ENCODE measurements around the gene DPP10. TPM values are rescaled to one million over a fixed set of nuclear protein-coding genes. Genes with fewer than 3 reads are reported as not detected.

Gene DPP10
- total and polyA plus RNA-seq, 10 of the 15 experiments (the other 5 are each of a cell fraction or from before 2014, with no cell fraction given), result not detected

DNA sequence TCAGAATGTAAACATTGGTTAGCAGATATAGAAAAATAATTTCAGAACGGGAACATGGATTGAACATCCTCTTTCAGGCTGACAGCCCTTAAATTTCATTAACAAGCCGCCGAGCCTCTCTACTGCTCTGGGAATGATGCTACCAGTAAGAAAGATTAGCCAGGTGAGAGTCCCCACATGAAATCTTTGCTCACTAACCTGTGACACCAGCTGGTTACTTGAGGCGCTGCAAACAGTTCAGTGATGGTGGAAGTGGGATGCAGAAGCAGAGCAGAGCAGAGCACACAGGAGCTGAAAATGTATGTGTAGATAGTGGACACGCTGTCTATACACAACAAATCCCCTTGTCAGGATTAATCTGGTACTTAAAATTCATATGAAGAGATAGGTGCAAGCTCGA lies 721.1 kb downstream of the DPP10 start:
- no peak for FAIRE-seq
- no peaks in the 10 kb centered on the region; the same call in 2 of the 3 replicates for H3K9me3 ChIP-seq (replicated peaks; ENCODE audit: control insufficient read depth, insufficient read depth, low read length)
- BruUV-seq (replicated peaks), result no TSS peak
- H4K20me1 ChIP-seq (ENCODE audit: control insufficient read depth, insufficient read depth), result no peaks in the 10 kb centered on the region
- no peak for DNase-seq (ENCODE audit: low read depth, low spot score)
- H3K9ac ChIP-seq (ENCODE audit: control insufficient read depth, insufficient read depth, low read length), result no peak overlapping the region
- no peak for ATAC-seq
- CTCF ChIA-PET, result interaction anchor here (1.3 to 1.4 kb wide), 2 partner anchors 14 to 24 kb away, joined by 4 read pairs; no protein-coding TSS in a partner anchor
- no peak for TF ChIP-seq CHD4 (IDR thresholded peaks at IDR 0.05)
- TF ChIP-seq, protein P1, sequence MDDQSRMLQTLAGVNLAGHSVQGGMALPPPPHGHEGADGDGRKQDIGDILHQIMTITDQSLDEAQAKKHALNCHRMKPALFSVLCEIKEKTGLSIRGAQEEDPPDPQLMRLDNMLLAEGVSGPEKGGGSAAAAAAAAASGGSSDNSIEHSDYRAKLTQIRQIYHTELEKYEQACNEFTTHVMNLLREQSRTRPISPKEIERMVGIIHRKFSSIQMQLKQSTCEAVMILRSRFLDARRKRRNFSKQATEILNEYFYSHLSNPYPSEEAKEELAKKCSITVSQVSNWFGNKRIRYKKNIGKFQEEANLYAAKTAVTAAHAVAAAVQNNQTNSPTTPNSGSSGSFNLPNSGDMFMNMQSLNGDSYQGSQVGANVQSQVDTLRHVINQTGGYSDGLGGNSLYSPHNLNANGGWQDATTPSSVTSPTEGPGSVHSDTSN (IDR thresholded peaks at IDR 0.05; ENCODE audit: insufficient replicate concordance, low read depth, low read length), result no peak
- peaks cover 0 to 1% of the 10 kb centered on the region in 2 experiments; a peak in 1 of 4 replicates for H3K27me3 ChIP-seq (replicated peaks in 1 of 2; ENCODE audit: control insufficient read depth in 2 of 2, insufficient read depth in 2 of 2, low read length in 1 of 2)
- SMC1A ChIA-PET (ENCODE audit: uncharacterized antibody, unreplicated experiment), result no interaction called here
- no peak overlapping the region for H2AFZ ChIP-seq (ENCODE audit: control insufficient read depth, low read depth, low read length)
- H3K79me2 ChIP-seq (ENCODE audit: control insufficient read depth, insufficient read depth, low read length), result no peaks in the 10 kb centered on the region
- H3K27ac ChIP-seq (ENCODE audit: control insufficient read depth, insufficient read depth), result no peak overlapping the region
- intact Hi-C loops (cut with micrococcal nuclease; ENCODE audit: unreplicated experiment) (loop anchor here (10.0 kb wide), 1 partner anchor 491 kb away; no protein-coding TSS in a partner anchor), in situ Hi-C loops (cut with MboI) (no loop called here)
- H3K4me3 ChIP-seq, result no peak overlapping the region
- no peaks in the 10 kb centered on the region for H3K4me1 ChIP-seq (ENCODE audit: control insufficient read depth, insufficient read depth, low read length)
- RAD21 ChIA-PET (ENCODE audit: unreplicated experiment), result no interaction called here
- no peaks in the 10 kb centered on the region for H3K36me3 ChIP-seq (ENCODE audit: control insufficient read depth in 2 of 2, insufficient read depth in 2 of 2, low read length in 1 of 2)
- POLR2A ChIA-PET, result no interaction called here
- under 1% methylated on average over 6 of the region's 6 CpGs for WGBS (ENCODE audit: insufficient coverage, insufficient replicate concordance, low lambda C conversion rate, missing lambda C conversion rate)
- H3K4me2 ChIP-seq (ENCODE audit: control insufficient read depth, insufficient read depth), result no peak overlapping the region

DNA sequence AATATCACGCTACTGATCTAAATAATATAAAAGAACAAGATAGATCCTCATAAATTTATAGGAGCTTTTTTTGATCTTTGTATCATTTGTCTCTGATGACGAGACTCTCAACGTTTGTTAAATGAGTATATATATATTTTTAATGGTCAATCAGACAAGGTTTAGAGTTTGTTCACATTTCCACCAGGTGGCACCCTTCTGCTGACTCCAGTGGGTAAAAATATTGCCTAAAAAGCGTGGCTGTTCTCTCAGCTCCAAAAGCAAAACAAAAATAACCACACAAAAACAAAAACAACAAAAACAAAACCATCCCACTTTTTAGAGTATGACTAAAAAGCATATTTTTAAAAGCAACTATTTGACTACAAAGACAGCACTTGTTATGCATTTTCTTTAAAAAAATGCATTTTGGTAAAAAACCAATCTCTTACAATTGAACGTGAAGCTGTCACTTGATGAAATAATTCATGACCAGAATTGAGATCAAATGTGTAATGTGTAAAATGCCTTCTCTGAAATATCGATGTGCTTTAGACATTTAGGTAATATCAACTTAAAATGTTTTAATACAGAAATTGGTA lies 723.2 kb downstream of the DPP10 start:
- H3K4me1 ChIP-seq (ENCODE audit: control insufficient read depth, insufficient read depth, low read length), result no peaks in the 10 kb centered on the region
- no peaks in the 10 kb centered on the region for H4K20me1 ChIP-seq (ENCODE audit: control insufficient read depth, insufficient read depth)
- H3K27me3 ChIP-seq (replicated peaks in 1 of 2; ENCODE audit: control insufficient read depth in 2 of 2, insufficient read depth in 2 of 2, low read length in 1 of 2), result peaks cover 0 to 1% of the 10 kb centered on the region in 2 experiments; a peak in 1 of 4 replicates
- no peaks in the 10 kb centered on the region; the same call in 2 of the 3 replicates for H3K9me3 ChIP-seq (replicated peaks; ENCODE audit: control insufficient read depth, insufficient read depth, low read length)
- ChIA-PET SMC1A (ENCODE audit: uncharacterized antibody, unreplicated experiment) (interaction anchor here (0.7 to 1.4 kb wide), 2 partner anchors 14 to 210 kb away, joined by 3 to 4 read pairs; no protein-coding TSS in a partner anchor), POLR2A (no interaction called here), RAD21 (ENCODE audit: unreplicated experiment) (interaction anchor here (1.0 kb wide), 1 partner anchor 1786 kb away, joined by 3 read pairs; no protein-coding TSS in a partner anchor), CTCF (interaction anchor here (0.5 to 1.7 kb wide), 7 partner anchors 10 to 1787 kb away, joined by 3 to 7 read pairs (median 3); no protein-coding TSS in a partner anchor)
- FAIRE-seq, result no peak
- no peak overlapping the region for H2AFZ ChIP-seq (ENCODE audit: control insufficient read depth, low read depth, low read length)
- no peak overlapping the region for H3K27ac ChIP-seq (ENCODE audit: control insufficient read depth, insufficient read depth)
- H3K36me3 ChIP-seq (ENCODE audit: control insufficient read depth in 2 of 2, insufficient read depth in 2 of 2, low read length in 1 of 2), result no peaks in the 10 kb centered on the region
- no peak overlapping the region for H3K4me2 ChIP-seq (ENCODE audit: control insufficient read depth, insufficient read depth)
- WGBS (ENCODE audit: insufficient coverage, insufficient replicate concordance, low lambda C conversion rate, missing lambda C conversion rate), result 10% methylated on average over 6 of the region's 6 CpGs
- in situ Hi-C loops (cut with MboI) (no loop called here), intact Hi-C loops (cut with micrococcal nuclease; ENCODE audit: unreplicated experiment) (loop anchor here (10.0 kb wide), 1 partner anchor 489 kb away; no protein-coding TSS in a partner anchor)
- H3K4me3 ChIP-seq, result no peak overlapping the region
- no peak for DNase-seq (ENCODE audit: low read depth, low spot score)
- no peak overlapping the region for H3K9ac ChIP-seq (ENCODE audit: control insufficient read depth, insufficient read depth, low read length)
- BruUV-seq (replicated peaks), result no TSS peak
- TF ChIP-seq SMC3 (IDR thresholded peaks at IDR 0.05; ENCODE audit: borderline replicate concordance, low read length), result peak; percentile 39; the same call in 1 of the 2 replicates
- no peak for TF ChIP-seq ETV6 (conservative IDR thresholded peaks at IDR 0.05 in 1 of 2, IDR thresholded peaks at IDR 0.05 in 1 of 2; ENCODE audit: borderline replicate concordance in 1 of 2, low read depth in 1 of 2)
- TF ChIP-seq RAD21 (IDR thresholded peaks at IDR 0.05; ENCODE audit: insufficient read depth, low read depth, low read length), result peak; percentile 50
- TF ChIP-seq, protein P2, sequence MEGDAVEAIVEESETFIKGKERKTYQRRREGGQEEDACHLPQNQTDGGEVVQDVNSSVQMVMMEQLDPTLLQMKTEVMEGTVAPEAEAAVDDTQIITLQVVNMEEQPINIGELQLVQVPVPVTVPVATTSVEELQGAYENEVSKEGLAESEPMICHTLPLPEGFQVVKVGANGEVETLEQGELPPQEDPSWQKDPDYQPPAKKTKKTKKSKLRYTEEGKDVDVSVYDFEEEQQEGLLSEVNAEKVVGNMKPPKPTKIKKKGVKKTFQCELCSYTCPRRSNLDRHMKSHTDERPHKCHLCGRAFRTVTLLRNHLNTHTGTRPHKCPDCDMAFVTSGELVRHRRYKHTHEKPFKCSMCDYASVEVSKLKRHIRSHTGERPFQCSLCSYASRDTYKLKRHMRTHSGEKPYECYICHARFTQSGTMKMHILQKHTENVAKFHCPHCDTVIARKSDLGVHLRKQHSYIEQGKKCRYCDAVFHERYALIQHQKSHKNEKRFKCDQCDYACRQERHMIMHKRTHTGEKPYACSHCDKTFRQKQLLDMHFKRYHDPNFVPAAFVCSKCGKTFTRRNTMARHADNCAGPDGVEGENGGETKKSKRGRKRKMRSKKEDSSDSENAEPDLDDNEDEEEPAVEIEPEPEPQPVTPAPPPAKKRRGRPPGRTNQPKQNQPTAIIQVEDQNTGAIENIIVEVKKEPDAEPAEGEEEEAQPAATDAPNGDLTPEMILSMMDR (IDR thresholded peaks at IDR 0.05 in 2 of 3, conservative IDR thresholded peaks at IDR 0.05 in 1 of 3; ENCODE audit: control insufficient read depth in 2 of 3, extremely low read depth in 1 of 3, insufficient read depth in 1 of 3, low read depth in 3 of 3, low read length in 3 of 3), result peak; percentile 36 to 48 (median 47); a peak in 5 of 6 replicates
- no peaks in the 10 kb centered on the region for H3K79me2 ChIP-seq (ENCODE audit: control insufficient read depth, insufficient read depth, low read length)
- ATAC-seq, result peak; percentile 60; the same call in 2 of the 3 replicates

Measured in GM12878 (cell line).